WTC11 (cell line): ENCODE measurements around the gene MYL3.

Source experiments
- CTCF ChIP-seq: fragments of 200-600 bp; IDR thresholded peaks from 2 replicates; pipeline ENCODE4 v1.8.0; 2022; ENCODE audit warnings: antibody characterized with exemption
- JUN ChIP-seq: sonication (generic); formaldehyde crosslinking; IDR thresholded peaks from 2 replicates; pipeline ENCODE4 v1.8.0; 2023; ENCODE audit warnings: mild to moderate bottlenecking, missing genetic modification reagents
- ZNF219 ChIP-seq: sonication (generic); formaldehyde crosslinking; IDR thresholded peaks from 2 replicates; pipeline ENCODE4 v1.8.0; 2023; ENCODE audit warnings: missing genetic modification reagents, mild to moderate bottlenecking, borderline replicate concordance
- ZNF263 ChIP-seq: sonication (generic); formaldehyde crosslinking; IDR thresholded peaks from 2 replicates; pipeline ENCODE4 v1.8.1; 2022; ENCODE audit warnings: low read depth, mild to moderate bottlenecking, moderate library complexity, missing genetic modification reagents
- TF ChIP-seq, protein P1 (sequence below): sonication (generic); formaldehyde crosslinking; IDR thresholded peaks from 2 replicates; pipeline ENCODE4 v1.8.1; 2023; ENCODE audit warnings: mild to moderate bottlenecking, missing genetic modification reagents

DNA sequence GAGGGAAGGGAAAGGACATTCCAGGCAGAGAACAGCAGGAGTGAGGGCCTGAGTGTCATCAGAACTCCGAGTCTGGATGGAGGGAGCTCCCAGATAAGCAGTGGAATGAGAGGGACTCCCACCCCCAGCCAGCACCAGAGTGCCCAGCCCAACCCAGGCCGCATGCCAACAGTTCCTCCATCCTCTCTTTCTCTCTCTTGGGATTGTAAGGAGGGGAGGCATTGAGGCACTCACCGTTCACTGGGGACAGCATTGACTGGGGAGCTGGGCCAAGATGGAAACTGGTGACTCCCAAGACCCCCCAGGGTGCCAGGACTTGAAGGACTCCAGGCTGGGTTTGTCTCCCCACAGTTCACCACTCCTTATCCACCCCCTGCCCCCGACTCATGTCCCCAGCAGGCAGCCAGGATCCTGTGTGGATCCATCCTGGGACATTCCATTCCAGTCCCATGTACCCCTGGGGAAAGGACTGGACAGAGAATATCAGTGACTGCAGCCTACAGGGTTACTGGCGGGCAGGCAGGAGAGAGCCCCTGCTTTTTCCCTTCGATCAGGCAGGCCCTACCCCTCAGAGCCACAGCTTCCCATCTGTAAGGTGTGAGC lies 30.0 kb upstream of the MYL3 start:
- no peak for TF ChIP-seq CTCF
- TF ChIP-seq JUN: no peak
- TF ChIP-seq, protein P1, sequence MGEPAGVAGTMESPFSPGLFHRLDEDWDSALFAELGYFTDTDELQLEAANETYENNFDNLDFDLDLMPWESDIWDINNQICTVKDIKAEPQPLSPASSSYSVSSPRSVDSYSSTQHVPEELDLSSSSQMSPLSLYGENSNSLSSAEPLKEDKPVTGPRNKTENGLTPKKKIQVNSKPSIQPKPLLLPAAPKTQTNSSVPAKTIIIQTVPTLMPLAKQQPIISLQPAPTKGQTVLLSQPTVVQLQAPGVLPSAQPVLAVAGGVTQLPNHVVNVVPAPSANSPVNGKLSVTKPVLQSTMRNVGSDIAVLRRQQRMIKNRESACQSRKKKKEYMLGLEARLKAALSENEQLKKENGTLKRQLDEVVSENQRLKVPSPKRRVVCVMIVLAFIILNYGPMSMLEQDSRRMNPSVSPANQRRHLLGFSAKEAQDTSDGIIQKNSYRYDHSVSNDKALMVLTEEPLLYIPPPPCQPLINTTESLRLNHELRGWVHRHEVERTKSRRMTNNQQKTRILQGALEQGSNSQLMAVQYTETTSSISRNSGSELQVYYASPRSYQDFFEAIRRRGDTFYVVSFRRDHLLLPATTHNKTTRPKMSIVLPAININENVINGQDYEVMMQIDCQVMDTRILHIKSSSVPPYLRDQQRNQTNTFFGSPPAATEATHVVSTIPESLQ (CRISPR knock-in tag): no peak
- TF ChIP-seq ZNF219 (CRISPR knock-in tag): no peak
- TF ChIP-seq ZNF263 (CRISPR knock-in tag): no peak
